ENCODE results near the gene LNX2.

LNX2 gene

DNA sequence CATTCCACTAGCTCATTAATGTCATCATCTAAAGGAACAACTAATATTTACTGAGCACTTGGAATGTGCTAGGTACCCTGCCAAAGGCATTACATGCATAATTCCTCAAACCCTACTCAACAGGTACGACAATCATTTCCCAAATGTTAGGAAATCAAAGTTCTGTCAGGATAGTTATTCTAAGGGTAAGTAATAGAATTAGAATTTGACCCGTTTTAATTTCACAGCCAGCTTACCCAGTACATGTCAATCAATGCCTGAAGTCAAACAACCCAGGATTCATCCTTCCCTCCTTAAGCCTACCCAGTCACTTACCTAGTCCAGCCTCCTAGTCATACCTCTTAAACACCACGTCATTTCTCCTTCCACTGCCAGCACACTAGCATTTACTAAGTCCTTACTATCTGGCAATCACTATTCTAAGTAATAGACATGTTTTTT, 2.4 kb downstream of the LNX2 start:
- no peak for DNase-seq

DNA sequence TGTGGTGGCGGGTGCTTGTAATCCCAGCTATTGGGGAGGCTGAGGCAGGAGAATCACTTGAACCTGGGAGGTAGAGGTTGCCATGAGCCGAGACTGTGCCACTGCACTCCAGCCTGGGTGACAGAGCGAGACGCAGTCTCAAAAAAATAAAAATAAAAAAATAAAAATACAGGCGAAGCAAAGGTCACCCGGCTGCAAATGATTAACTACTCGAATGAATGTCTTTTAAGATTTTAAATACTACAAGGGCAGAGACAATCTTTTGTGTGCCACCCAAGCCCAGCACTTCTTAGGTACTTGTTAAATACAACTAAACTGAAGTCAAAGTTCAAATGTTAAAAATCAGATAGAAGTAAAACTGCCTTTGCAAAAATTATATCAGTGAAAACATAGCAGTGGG, 6.7 kb downstream of the LNX2 start:
- DNase-seq = no peak

DNA sequence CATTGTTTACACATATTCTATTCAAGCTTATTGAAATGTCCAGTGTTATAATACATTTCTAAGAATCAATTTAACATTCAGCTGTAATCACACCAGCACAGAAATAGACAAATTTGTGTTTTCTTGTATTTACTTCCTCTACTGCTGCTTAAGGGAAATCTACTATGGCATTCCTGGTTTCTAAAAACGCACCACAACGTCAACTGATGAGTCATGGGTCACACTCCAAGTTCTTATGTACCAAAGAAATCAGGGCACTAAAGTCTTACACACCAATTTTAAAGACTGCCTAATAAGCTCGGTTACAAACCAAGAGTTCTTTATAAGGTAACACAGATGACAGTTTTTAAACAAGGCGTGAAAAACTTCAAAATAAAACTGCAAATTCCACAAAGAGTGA, 13.2 kb downstream of the LNX2 start:
- no peak for DNase-seq

DNA sequence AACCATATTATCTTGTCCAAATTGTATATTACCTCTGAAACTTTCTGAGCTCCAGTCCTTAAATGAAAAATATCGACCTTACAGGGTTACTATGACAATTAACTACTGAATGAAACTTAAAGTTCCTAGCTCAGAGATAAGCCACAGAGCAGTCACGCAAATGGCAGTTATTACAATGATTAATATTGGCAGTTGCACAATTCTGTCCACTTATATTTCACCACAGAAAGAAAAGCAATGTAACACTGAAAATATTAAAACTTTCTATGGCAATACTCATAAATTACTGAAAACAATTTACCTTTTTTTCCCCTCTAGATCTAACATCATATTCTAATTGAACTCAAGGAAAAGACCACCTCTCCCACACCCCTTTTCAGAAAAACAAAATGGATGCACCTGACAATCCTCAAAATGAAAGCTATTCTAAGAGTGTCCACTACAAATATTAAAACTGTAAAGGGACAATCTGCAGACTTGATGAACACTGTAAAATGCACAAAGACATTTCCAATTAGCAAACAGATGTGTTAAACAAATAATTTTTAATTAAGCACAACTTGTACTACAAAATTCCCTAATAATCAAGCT, 14.6 kb downstream of the LNX2 start:
- DNase-seq = no peak

DNA sequence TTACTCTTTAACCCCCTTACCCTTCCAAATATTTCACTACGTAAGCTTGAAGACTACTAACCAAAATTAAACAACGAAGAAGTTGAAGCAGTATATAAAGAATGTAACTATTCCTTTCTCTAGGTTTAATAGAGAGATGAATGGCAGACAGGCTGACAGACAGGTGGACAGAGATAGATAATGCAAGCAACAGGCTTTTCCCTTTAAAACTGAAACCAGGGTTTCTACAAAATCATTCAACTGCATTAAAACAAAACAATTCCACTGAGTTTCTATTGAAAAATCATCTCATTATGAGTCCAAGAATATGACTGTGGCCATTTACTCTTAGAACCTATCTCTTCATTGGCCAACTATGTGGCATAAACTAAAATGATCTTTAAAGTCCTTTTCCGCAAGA, 15.2 kb downstream of the LNX2 start:
- DNase-seq = no peak

DNA sequence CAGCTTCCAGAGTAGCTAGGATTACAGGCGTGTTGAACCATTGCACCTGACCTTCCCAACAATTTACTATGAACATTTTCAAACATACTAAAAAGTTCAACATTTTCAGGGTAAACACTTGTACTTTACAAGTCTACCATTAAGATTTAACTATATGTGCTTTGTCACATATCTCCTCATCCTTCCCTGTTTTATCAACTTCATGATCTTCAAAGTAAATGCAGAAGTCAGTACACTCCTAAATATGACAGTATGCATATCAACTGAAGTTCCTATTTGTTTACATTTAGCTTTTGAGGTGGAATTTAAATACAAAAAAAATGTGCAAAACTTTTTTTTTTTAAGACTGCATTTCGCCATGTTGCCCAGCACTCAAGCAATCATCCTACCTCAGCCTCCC, 18.5 kb downstream of the LNX2 start:
- DNase-seq = no peak

DNA sequence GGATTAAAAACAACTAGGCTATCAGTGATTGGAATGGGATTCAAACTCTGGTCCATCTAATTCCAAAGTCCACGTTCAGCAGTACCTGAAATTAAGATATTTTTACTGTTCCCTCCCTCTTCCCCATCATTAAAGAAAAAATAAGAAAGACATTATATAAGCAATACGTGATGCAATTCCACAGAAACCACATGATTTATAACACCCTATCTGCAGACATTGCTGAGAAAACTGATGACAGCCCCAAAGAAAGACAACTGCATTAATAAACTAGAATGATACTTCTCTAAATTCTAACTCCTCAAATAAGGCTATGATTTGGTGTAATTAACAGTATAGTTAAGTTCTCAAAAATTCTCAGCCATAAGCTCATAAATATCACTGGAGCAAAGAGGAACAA, 19.1 kb downstream of the LNX2 start:
- no peak for DNase-seq

DNA sequence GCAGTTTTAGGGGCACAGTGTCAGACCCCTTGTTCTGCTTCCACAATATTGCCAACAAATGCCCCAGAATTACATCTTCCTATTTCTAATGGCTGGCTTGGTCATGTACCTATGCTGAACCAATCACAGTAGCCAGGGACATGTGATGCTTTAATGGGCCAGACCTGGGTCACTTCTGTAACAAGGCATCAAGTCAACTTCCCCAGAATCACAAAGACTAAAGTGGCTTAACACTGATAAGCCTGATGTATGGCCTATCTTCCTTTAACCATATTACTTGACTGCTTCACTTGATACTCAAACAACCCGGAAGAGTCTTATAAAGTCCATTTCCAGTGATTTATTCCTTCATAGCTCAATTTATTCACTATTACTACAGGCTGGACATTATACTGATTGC, 19.6 kb downstream of the LNX2 start:
- no peak for DNase-seq

DNA sequence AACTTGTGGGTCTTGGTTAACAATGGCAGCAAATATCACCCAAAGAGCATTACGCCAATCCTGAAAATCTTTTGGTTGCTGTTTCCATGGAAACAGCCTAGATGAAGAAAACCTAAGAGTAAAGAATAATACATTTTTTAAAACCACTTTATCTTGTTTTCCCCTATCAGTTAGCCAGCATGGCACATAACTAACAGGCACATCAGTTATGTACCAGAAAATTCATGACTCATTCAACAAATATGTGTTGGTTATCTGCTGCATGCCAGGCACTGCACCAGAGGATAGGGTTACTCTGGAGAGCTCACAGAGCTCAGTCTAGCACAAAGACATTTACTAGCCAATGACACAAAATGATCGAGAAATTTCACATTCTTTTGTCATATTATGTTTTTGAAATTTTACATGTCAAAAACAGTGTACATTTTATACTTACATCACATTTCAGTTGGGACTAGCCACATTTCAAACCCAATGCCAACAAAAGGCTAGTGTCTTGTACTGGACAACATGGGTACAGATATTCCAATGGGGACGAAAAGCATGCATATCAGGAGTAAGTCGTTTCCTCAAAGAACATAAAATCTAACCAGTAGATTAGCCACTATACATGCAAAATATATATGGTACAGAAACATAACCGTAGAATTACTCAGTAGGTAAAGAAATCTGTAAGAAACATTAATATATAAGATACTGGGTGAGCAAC, 20.3 kb downstream of the LNX2 start:
- no peak for DNase-seq

DNA sequence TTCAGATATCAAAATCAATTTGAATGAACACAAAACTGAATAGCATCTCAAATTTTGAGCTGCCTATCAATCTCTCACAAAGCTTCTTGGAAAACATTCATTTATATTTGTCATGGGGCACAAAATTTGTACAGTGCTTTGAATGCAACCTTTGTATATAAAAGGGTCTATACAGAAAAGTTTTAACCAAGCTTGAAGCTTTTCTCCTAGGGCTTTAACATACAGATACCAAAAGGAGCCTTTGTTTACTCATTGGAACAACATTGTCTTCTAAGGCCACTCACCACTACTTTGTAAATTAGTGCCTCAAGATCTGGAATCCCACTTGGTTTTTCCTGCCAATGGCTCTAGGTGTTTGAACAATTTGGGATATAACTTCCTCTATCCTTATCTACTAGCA, 21.2 kb downstream of the LNX2 start:
- DNase-seq = no peak

DNA sequence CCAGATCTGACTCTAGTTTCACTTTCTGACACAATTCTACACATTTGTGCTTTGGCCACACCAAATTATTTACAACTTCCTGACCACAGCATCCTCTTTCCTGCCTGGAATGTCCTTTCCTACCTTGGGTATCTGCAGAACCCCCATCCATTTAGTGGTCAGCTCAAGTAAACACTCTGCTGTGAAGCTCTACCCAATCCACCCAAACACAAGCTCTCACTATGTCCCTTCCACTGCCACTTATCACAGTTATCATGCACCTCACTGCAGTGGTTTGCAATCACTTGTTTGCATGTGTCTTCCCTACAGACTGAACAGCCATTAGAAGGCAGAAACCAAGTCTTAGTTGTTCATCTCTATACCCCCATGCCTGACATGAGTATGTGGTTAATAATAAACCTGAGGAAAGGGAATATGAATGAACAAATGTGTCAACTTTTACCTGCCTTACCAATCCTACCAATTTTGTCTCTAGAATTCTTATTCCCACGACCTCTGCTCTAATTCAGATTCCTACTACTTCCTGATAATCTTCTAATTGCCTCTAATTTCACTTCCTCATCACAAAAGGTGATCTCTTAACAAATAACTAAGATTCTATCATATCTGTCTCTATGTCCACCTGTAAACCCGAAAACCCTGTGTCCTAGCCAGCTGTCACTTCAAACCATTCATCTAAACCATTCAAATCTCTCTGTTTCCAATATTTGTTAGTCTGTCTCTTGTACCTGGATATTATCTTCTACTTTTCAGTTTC, 25.1 kb downstream of the LNX2 start:
- no peak for DNase-seq

DNA sequence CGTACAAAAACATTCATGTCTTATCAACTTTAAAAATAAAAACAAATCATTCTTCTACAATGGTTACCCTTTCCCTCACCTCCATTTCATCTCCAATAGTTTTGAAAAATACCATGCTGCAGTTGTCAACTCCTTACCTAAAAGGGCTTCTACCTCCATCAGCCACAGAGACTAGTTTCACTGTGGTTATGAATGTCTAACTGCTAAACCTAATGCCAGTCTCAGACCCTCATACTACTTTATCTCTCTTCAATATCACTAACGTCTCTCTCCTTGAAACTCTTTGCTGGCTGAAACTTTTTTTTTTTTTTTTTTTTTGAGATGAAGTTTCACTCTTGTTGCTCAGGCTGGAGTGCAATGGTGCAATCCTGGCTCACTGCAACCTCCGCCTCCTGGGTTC, 27.1 kb downstream of the LNX2 start:
- DNase-seq = no peak

DNA sequence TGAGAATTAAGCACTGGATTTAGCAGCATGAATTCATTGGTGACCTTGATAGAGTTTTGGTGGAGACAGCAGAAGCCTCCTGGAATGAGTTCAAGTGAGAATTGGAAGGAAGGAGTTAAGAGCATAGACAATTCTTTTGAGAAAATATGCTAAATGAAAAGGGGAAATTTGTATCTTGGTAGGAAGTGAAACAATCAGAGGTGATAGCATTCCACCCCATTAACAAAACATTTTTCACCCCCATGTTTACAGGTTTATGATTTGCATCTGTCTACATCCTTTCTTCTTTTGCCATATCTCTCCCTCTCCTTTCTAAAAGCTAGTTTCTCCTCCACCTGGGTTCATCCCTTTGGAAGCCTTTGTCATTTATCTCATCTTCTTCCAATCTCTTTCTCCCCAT, 27.5 kb downstream of the LNX2 start:
- DNase-seq = no peak

DNA sequence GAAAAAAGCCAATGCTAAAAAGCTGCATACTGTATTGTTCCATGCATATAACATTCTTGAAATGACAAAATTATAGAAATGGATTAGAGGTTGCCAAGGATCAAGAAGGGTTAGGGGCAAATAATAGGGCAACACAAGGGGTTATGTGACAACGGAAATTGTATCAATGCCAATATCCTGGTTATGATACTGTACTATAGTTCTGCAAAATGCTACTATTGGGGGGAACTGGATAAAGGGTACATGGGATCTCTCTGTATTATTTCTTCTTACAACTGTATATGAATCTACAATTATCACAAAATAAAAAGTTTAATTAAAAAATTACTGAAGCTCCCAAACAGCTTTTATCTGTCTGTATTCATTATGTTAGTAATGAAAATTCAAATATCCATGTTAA, 31.9 kb downstream of the LNX2 start:
- DNase-seq = no peak

DNA sequence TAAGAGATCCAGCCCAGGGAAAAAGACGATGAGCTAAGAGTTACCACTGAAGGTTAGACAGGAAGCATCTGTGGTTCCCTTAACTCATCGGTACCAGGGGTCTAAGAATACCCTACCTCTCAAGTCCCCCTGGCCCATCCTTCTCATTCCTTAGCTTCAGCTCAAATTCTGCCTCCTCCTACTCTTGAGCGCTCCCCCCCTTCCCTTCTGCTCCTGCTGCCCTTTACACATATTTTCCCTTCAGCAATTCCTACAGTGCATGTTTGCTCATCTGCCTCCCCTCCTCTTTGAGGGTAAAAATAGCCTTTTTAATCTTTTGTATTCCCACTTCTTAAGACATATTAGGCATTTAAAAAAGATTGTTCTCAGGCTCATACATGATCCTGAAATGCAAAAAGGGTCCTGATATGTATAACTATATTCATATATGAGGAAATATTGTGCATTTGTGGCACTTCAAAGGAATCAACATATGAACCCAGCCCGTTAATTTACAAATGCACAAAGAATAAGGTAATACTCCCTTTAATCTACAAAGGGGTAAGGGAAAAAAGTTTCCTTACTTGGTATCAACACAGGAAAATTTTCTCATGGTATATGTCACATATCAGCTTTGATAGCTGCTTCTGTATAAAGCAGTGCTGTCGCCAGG, 33.1 kb downstream of the LNX2 start:
- DNase-seq = no peak

DNA sequence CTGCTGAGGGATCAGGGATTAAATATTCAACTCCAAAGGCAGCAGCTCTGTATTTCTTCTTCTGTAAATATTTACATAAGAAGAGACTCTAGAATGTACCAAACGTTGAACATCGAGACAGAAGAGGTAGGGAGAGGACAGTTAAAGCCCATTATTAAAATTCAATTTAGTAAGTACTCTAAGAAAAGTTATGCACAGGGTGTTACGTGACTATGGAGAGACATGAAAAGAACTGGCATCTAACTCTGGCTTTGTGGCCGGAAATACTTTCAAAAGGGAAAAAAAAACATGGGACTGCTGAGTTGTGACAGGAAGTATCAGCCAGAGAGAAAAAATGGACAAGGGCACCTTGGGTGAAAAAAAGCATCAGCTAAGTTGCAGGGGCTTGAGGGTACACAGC, 36.7 kb downstream of the LNX2 start:
- no peak for DNase-seq

DNA sequence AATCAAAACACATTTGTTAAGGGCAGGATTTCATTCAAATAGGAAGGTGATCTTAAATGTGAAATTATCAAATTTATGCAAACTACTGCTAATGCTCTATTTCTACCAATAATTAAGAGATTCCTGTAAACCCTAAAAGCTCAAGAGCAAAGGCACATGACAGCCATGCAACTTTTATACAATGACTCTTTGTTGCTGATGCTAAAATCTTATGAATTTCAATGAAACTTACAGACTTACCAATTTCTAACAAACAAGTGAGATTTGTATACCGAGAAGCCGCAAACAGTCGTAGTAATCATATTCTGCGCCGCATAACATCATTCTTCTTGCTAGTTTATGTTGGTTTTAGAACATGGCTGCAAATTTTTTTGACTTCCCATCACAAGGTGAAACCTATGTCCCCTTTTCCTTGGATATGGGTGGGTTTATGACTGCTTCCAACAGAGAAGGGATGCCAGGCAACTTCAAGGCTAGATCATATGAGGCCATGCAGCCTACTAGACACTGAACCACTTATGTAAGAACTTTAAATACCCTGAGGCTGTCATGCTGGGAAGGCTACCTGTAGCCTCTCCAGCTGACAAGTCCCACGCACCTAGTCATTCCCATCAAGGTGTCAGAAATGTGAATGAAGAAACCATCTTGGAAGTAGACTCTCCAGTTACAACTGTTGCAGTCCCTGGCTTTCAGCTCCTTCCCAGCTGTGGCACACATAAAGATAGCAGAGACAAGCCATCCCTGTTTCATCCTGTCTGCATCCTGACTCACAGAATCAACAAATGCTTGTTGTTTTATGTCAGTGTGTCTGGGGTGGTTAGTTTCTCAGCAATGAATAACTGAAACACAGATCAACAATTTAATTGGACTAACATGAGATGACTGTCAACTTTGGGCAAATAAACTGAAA, 42.0 kb downstream of the LNX2 start:
- DNase-seq = peak in 3 of 56 donors; percentile 6 to 31 (median 7)

DNA sequence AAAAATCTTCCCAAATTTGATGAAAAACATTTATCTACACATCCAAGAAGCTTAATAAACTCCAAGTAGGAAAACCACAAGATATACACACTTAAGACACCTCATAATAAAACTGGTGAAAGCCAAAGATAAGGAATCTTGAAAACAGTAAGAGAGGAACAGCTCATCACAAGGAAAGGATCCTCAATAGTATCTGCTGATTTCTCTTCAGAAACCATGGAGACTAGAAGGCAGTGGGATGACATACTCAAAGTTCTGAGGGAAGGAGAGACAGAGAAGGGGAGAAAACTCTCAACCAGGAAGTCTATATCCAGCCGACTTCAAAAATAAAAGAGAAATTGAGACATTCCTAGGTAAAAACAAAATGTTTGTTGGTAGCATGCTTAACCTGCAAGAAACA, 45.7 kb downstream of the LNX2 start:
- DNase-seq = no peak

DNA sequence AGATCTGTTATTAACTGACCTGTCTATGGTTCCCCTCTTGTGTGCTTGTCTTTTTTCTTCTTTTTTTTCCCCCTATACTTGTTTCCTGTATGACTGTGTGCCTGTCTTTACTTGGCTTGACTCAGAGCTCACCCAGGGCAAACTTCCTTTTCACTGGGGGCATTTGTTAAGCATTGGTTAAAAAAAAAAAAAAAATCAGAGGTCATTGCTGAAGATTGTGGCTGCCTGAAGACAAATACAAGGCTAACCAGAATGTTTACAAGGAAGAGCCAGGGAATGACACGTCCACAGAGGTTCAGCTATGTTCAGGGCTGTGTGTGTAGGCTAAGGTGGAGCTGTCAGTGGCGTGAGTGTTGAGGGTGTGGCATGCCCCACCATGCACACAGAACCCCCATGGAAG, 47.1 kb downstream of the LNX2 start:
- no peak for DNase-seq

DNA sequence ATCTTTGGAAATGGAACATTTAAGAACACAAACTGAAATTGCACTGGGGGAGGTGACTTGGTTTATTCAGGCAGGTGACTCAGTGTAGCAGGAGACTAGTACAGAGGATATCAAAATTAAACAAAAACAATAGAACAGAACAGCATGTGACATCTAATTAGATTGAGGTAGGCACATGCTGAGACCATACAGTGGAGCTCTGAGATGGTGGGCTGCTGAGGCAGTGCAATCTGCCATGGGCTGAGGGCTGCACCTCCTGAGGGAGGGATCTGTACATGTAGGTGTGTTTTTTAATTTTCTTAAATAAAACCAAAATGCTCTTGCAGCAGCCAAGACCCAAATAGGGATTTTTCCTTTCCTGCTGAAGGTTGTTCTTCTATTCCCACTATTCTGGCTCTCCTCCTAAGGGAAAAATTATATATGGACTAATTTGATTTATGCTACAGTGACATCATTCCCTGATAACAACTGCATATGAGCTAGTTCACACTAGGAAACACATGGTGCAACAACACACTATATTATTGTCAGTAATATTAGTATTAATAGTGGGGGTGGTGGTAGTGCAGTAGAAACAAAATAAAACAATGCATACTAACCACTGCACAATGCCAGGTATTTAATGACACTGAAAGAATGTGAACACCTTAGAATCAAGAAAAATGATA, 48.0 kb downstream of the LNX2 start:
- DNase-seq = no peak

DNA sequence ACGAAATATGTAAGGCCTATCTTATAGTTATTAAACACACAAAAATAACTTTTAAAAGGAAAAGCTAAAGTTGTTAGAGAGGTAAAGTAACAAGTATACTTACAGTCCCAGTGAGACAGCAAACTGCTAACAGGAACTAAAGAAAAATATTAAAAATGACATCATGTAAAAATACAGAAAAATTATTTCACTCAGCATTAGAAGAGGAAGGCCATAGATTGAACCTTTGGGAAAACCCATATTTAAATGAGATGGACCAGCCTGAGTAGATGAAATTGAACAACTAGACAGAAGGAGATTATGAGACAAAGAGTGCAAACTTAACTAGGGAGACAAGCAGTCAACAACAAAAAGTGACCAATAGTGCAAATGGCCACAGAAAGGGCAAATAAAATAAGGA, 49.4 kb downstream of the LNX2 start:
- no peak for DNase-seq

Measured in nucleus accumbens (tissue), 56 donors.